Measurements from ENCODE around the gene PKP1.

Gene PKP1

GRCh38 chr1:201354901-201355295, 71.6 kb downstream of the PKP1 start:
- DNase-seq, result no peak

GRCh38 chr1:201355471-201355870, 72.2 kb downstream of the PKP1 start:
- DNase-seq, result no peak

GRCh38 chr1:201356236-201356635, 72.9 kb downstream of the PKP1 start:
- no peak for DNase-seq

GRCh38 chr1:201356701-201357100, 73.4 kb downstream of the PKP1 start:
- DNase-seq, result no peak

GRCh38 chr1:201357211-201357610, 73.9 kb downstream of the PKP1 start:
- no peak for DNase-seq

- DNase-seq, result no peak
Measured at GRCh38 chr1:201357636-201358348, 74.5 kb downstream of the PKP1 start.

- no peak for DNase-seq
Measured at GRCh38 chr1:201358596-201358995, 75.3 kb downstream of the PKP1 start.

- no peak for DNase-seq
Measured at GRCh38 chr1:201359031-201359872, 75.9 kb downstream of the PKP1 start.

- no peak for DNase-seq
Measured at GRCh38 chr1:201359873-201360210, 76.5 kb downstream of the PKP1 start.

- no peak for DNase-seq
Measured at GRCh38 chr1:201360486-201360885, 77.2 kb downstream of the PKP1 start.

GRCh38 chr1:201360901-201361651, 77.8 kb downstream of the PKP1 start:
- DNase-seq, result no peak

- no peak for DNase-seq
Measured at GRCh38 chr1:201361652-201362504, 78.6 kb downstream of the PKP1 start.

- no peak for DNase-seq
Measured at GRCh38 chr1:201362906-201363305, 79.6 kb downstream of the PKP1 start.

- DNase-seq, result no peak
Measured at GRCh38 chr1:201363467-201363866, 80.2 kb downstream of the PKP1 start.

GRCh38 chr1:201364808-201365105, 81.5 kb downstream of the PKP1 start:
- no peak for DNase-seq

- DNase-seq, result no peak
Measured at GRCh38 chr1:201365251-201365650, 81.9 kb downstream of the PKP1 start.

GRCh38 chr1:201366696-201367095, 83.4 kb downstream of the PKP1 start:
- no peak for DNase-seq

GRCh38 chr1:201369209-201369608, 85.9 kb downstream of the PKP1 start:
- DNase-seq, result no peak

- no peak for DNase-seq
Measured at GRCh38 chr1:201370500-201370899, 87.2 kb downstream of the PKP1 start.

- DNase-seq, result no peak
Measured at GRCh38 chr1:201371276-201371675, 88.0 kb downstream of the PKP1 start.

GRCh38 chr1:201371792-201372191, 88.5 kb downstream of the PKP1 start:
- no peak for DNase-seq

- no peak for DNase-seq
Measured at GRCh38 chr1:201374364-201374763, 91.1 kb downstream of the PKP1 start.

GRCh38 chr1:201375169-201375568, 91.9 kb downstream of the PKP1 start:
- no peak for DNase-seq
